ENCODE results near the gene TTC39A.

The TTC39A gene

DNA sequence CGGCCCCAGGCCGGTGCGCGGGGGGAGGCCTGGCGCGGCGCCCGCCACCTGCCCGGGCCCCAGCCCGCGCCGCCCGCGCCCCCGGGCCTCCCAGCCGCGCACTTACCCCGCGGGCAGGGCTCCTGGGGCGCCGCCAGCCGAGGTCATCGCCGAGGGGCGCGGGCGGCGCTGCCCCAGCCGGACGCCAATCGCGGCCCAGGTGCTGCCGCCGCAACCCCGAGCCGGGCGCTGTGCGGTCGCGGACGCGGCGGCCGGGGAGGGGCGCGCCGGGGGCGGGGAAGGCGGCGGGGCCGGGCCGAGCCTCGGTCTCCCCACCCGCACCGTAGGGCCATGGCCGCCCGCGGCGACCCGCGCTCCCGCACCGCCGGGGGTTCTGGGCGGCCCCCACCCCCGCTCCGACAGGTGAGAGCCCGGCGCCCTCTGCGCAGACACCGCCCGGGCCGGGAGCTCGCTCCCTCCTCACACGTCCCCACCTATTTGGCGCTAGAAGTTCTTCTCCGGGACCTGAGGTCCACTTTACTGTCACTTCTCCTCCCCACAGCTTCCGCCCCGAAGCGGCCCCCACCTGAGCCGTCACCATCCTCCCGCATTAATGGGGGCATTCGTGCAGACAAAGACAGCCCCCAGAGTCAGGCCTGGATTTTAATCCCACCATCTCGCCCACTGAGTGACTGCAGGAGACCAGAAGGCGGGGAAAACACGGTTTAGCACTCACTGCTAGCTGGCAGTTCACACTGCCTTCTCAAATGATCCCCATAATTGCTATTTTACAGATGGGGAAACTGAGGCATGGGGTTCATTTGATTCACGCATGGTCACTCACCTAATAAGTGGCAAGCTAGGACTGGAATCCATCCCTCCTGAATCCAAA lies at the start of gene TTC39A:
TTC39A (minus strand) TSS at position 232 of the 871 bp plus-strand sequence; CDS start at position 147, 85 bp downstream.
- DNase-seq (ENCODE audit: low spot score), result no peak

- no peak for DNase-seq (ENCODE audit: low spot score)
Observed at GRCh38 chr1:51378871-51379270, 48.5 kb upstream of the TTC39A start.

DNA sequence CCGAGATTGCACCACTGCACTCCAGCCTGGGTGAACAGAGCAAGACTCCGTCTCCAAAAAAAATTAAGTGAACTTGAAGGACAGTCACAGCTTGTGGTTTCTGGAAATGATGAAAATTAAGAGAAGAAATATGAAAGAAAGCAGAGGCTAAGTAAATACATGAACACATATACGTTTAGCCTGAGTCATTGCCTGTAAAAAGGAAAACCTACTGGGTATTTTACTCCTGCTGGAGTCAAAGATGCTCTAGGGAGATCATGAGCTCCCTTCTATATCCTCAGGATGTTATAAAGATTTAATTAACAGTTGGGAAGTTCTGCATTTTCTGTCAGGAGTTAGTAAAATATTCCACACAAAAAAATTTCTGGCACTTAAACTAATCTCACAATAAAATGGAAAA lies 43.5 kb upstream of the TTC39A start:
- no peak for DNase-seq (ENCODE audit: low spot score)

GRCh38 chr1:51372561-51372960 lies 42.2 kb upstream of the TTC39A start:
- DNase-seq (ENCODE audit: low spot score), result no peak

DNA sequence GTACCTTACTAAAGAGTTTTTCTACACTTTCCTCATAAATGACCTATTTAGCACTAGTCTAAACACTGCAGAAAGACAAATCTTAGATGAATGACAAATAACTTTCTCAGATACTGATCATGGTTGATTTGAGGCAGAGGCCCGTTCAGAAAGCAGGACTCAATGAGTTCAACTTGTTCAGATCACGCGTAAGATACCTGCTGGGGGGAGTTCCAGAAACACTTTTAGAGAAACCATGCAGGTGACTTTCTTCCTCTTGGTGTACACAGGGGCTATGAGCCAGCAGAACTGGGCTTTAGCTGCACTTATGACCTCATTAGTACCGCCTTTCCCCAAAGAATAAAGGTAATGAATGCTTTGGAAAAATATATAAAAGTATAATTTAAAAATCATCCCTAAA lies 38.8 kb upstream of the TTC39A start:
- no peak for DNase-seq (ENCODE audit: low spot score)

DNA sequence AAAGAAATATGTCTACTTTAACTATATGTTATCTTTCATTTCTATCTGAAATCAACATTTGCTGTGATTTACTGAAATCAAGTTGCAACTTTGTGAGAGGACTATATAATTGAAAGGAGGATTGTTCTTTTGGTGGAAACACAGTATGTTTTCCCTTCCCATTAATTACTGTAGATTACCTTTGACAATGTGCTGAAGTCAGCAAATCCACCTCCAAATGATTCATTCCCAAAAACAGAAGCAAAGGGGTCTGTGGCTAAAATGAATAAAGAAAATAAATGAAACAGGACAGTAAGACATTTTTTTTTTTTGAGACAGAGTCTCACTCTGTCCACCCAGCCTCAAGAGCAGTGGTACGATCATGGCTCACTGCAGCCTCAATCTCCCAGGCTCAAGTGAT lies 35.4 kb upstream of the TTC39A start:
- DNase-seq (ENCODE audit: low spot score), result no peak

DNA sequence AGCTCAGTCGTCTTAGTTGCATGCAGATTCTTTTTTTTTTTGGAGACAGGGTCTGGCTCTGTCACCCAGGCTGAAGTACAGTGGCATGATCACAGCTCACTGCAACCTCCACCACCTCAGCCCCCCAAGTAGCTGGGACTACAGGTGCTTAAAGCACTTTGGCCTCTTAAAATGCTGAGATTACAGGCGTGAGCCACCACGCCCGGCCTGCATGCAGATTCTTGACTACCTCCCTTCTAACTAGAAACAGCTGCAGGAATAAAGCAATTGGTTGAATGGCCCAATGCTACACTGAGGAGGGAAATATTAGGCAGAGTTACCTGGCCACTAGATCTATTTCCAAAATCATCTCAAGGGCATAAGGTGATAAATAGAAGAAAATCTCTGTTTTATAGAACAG lies 29.5 kb upstream of the TTC39A start:
- no peak for DNase-seq (ENCODE audit: low spot score)

- DNase-seq (ENCODE audit: low spot score), result no peak
Observed at GRCh38 chr1:51355382-51355781, 25.0 kb upstream of the TTC39A start.

DNA sequence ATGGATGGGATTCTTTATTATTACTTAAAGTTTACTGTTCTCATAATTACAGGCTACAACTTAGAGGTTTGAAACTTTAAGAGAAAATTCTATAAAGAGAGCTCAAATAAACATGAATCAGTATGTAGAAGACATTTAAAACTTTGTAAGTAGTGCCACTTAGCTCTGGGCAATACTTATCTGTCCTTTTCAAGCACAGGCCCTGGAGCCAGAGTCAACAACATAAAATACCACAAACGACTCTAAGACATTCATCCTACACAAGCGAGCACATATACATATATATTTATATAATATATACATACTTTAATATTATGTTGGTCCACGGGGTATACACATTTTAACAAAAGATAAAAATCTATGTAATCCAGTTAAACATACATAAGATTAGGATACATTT lies 24.1 kb upstream of the TTC39A start:
- DNase-seq (ENCODE audit: low spot score), result no peak

DNA sequence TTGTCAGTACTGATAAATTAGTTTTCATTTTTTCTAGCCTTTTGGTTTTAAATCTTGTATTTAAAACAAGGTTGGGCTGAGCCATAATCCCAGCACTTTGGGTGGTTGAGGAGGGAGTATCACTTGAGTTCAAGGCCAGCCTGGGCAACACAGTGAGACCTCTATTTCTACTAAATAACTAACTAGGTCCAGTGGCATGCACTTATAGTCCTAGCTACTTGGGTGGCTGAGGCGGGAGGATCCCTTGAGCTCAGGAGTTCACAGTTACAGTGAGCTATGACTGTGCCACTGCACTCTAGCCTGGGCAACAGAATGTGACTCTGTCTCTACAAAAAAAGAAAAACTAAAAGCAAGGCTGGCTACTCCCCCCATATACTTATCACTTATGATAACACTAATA lies 21.5 kb upstream of the TTC39A start:
- no peak for DNase-seq (ENCODE audit: low spot score)

DNA sequence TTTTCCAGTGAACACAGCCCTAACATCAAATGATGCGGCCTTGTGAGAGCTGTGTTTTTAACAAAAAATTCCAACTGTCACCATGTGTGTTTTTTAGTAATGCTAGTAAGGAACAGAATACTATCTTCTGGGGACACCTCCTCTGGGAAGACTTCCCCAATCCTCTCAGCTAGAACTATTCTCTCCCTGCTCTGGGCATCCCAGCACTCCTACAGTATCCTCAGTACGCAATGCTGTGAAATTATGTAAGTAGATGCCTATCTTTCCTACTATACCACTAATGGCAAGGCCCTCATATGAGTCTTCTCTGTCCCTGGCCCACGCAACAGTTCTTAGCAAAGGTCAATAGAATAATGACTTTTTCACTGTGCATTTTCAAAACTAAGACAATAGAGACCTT lies 19.5 kb upstream of the TTC39A start:
- no peak for DNase-seq (ENCODE audit: low spot score)

DNA sequence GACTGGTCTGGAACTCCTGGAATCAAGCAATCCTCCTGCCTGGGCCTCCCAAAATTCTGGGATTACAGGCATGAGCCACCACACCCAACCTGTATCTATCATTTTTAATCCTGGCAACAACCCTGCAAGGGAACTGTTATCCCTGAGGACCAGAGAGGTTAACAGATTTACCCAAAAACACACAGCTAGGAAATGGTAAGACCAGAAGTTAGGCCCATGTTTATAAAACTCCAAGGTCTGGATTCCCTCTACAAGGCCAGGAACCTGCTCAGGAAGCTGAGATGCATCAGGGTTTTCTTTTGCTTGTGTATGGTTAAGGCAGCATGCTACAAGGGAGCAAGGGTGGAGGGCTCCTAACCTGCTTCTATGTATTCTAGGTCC lies 17.8 kb upstream of the TTC39A start:
- DNase-seq (ENCODE audit: low spot score), result no peak

- DNase-seq (ENCODE audit: low spot score), result no peak
Observed at GRCh38 chr1:51347398-51348146, 17.2 kb upstream of the TTC39A start.

GRCh38 chr1:51346086-51346942 lies 16.0 kb upstream of the TTC39A start:
- DNase-seq (ENCODE audit: low spot score), result no peak

- DNase-seq (ENCODE audit: low spot score), result no peak
Observed at GRCh38 chr1:51345300-51345687, 14.9 kb upstream of the TTC39A start.

GRCh38 chr1:51344602-51345299 lies 14.4 kb upstream of the TTC39A start:
- DNase-seq (ENCODE audit: low spot score), result no peak

DNA sequence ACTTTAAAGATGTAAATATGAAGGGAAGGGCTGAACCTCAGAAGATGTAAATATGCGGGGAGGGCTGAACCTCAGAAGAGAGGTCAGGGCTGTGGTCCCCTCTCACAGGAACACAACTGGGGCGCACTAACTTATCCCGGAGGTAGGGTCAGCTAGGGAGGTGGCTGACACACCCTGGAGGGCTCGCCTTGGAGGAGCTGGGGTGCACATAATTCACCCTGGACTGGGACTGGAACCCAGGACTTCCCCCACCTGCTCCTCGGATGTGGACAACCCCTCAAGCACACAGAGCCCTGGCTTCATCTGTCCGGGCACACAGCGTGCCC lies 13.9 kb upstream of the TTC39A start:
- no peak for DNase-seq (ENCODE audit: low spot score)

GRCh38 chr1:51343624-51344023 lies 13.3 kb upstream of the TTC39A start:
- DNase-seq (ENCODE audit: low spot score), result no peak

GRCh38 chr1:51342591-51343206 lies 12.3 kb upstream of the TTC39A start:
- DNase-seq (ENCODE audit: low spot score), result no peak

DNA sequence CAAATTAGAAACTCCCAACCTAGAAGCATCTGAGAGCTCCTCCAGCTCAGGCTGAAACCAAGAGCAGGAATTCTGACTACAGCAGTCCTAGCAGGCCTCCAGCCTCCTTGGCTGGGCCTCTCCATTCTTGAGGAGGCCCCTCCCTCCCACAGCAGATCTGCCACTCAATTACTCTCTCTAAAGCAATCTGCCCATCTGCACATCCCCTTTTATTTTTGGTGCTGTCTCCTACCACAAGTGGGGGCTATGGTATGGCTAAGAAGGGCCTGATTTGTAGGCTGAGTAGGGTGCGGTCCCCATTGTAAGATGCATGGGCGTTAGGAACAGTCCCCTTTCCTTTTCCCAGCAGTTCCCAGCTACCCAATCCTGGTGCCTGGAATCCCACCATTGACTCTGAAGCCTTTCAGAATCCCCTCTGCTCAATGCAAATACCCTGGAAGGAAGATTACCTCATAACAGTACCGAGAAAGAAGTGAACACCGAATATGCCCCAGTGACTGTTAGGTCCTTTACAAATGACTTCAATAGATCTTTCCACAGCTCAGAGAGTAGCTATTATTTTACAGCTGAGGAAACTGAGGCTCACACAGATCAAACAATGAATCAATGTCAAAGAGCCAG lies 11.6 kb upstream of the TTC39A start:
- no peak for DNase-seq (ENCODE audit: low spot score)

DNA sequence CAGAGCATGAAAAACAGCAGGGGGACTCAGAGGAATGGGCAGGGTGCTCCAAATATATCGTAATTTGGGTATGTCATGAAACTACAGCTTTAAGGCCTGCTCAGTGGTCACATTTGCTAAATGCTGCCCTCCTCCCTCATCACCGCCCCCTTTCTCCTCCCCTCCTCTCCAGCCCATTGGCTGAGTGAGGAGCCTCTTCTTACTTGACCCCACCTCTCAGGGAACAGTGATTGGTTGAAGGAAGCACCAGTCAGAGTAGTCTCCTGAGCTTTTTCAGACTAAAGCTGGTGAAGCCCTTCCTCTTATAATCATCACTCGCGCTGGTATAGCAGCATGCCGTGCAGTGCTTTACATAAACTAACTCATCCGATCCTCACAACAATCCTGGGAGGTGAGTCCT lies 10.0 kb upstream of the TTC39A start:
- DNase-seq (ENCODE audit: low spot score), result no peak

Data from Ammon's horn (tissue), 1 donor.